NCI-H2227 (cell line): ENCODE measurements around the gene SFSWAP.

Experiments
- DNase-seq: peaks from one replicate; lab custom pipeline; 2025; ENCODE audit not compliant: unreplicated experiment; lab: John Stamatoyannopoulos, UW

Gene SFSWAP

GRCh38 chr12:131831635-131832041 is 120.7 kb downstream of the SFSWAP start:
- peak; percentile 80 for DNase-seq

GRCh38 chr12:131832321-131833231 is 121.7 kb downstream of the SFSWAP start:
- peak; percentile 84 for DNase-seq

- DNase-seq, result no peak
Observed at GRCh38 chr12:131833288-131833895, 122.5 kb downstream of the SFSWAP start.

- peak; percentile 90 for DNase-seq
Observed at GRCh38 chr12:131833896-131834641, 123.2 kb downstream of the SFSWAP start.

- no peak for DNase-seq
Observed at GRCh38 chr12:131834798-131835615, 124.1 kb downstream of the SFSWAP start.

- no peak for DNase-seq
Observed at GRCh38 chr12:131835616-131836171, 124.8 kb downstream of the SFSWAP start.

- DNase-seq, result peak; percentile 22
Observed at GRCh38 chr12:131836193-131836592, 125.3 kb downstream of the SFSWAP start.

GRCh38 chr12:131836714-131837397 is 126.0 kb downstream of the SFSWAP start:
- DNase-seq, result no peak

- DNase-seq, result no peak
Observed at GRCh38 chr12:131840643-131841416, 129.9 kb downstream of the SFSWAP start.

- no peak for DNase-seq
Observed at GRCh38 chr12:131841547-131841946, 130.7 kb downstream of the SFSWAP start.

- DNase-seq, result no peak
Observed at GRCh38 chr12:131842169-131842568, 131.3 kb downstream of the SFSWAP start.

GRCh38 chr12:131843527-131843926 is 132.6 kb downstream of the SFSWAP start:
- no peak for DNase-seq

GRCh38 chr12:131844140-131844539 is 133.2 kb downstream of the SFSWAP start:
- DNase-seq, result no peak

GRCh38 chr12:131844656-131845055 is 133.8 kb downstream of the SFSWAP start:
- DNase-seq, result no peak

- DNase-seq, result no peak
Observed at GRCh38 chr12:131845121-131845520, 134.2 kb downstream of the SFSWAP start.

GRCh38 chr12:131847456-131847855 is 136.6 kb downstream of the SFSWAP start:
- DNase-seq, result no peak

GRCh38 chr12:131848753-131849152 is 137.9 kb downstream of the SFSWAP start:
- no peak for DNase-seq
